AG04449 (cell line): ENCODE results near the gene MX1.
A peak's percentile ranks its signal among the peaks of the same experiment; 100 is the strongest.

Experiments used
- CTCF ChIA-PET: fragments of 350-600 bp; formaldehyde crosslinking; extraction: SDS; loops from one replicate; lab custom pipeline; 2021; ENCODE audit warnings: antibody characterized with exemption; lab: Yijun Ruan, JAX
- POLR2A ChIA-PET: fragments of 400-600, 350-600 bp; formaldehyde crosslinking; extraction: SDS; loops from one replicate; lab custom pipeline; 2020; ENCODE audit warnings: antibody characterized with exemption, inconsistent platforms; lab: Yijun Ruan, JAX
- DNase-seq: peaks from one replicate; pipeline ENCODE4 v3.0.0-alpha.2; 2010; ENCODE audit warnings: low read depth, low spot score
- H3K4me3 ChIP-seq: 2 replicates; pipeline ENCODE4 v1.5.1; 2011; ENCODE audit warnings: low read depth, mild to moderate bottlenecking, control low read depth, low read length
- CTCF ChIP-seq: IDR thresholded peaks from one replicate; pipeline ENCODE4 v1.5.1; 2011; ENCODE audit warnings: mild to moderate bottlenecking, moderate library complexity, low read length, control low read depth, inconsistent platforms; ENCODE audit not compliant: insufficient read depth; ENCODE audit errors: missing control alignments

Gene MX1

GRCh38 chr21:41459884-41460534 lies 34.0 kb downstream of the MX1 start:
- POLR2A ChIA-PET: no interaction called here
- H3K4me3 ChIP-seq: no peak overlapping the region
- CTCF ChIA-PET: interaction anchor here (0.7 to 8.4 kb wide), 15 partner anchors 9 to 337 kb away, joined by 3 to 153 read pairs (median 3); no protein-coding TSS in a partner anchor
- no peak for DNase-seq
- no peak for TF ChIP-seq CTCF

GRCh38 chr21:41460578-41461527 lies 34.8 kb downstream of the MX1 start:
- no peak for DNase-seq
- peak; percentile 91 for TF ChIP-seq CTCF
- POLR2A ChIA-PET: no interaction called here
- CTCF ChIA-PET: interaction anchor here (0.7 to 8.4 kb wide), 13 partner anchors 8 to 338 kb away, joined by 3 to 153 read pairs (median 3); no protein-coding TSS in a partner anchor
- H3K4me3 ChIP-seq: no peak overlapping the region

- CTCF ChIA-PET: interaction anchor here (0.7 to 4.1 kb wide), 3 partner anchors 17 to 182 kb away, joined by 3 to 27 read pairs (median 5); no protein-coding TSS in a partner anchor
- DNase-seq: no peak
- no peak for TF ChIP-seq CTCF
- no peak overlapping the region for H3K4me3 ChIP-seq
- POLR2A ChIA-PET: no interaction called here
Measured at GRCh38 chr21:41465176-41465781, 39.2 kb downstream of the MX1 start.

GRCh38 chr21:41466024-41466820 lies 40.2 kb downstream of the MX1 start:
- CTCF ChIA-PET: interaction anchor here (1.6 to 4.1 kb wide), 2 partner anchors 16 to 183 kb away, joined by 5 to 27 read pairs; no protein-coding TSS in a partner anchor
- no peak for DNase-seq
- no peak overlapping the region for H3K4me3 ChIP-seq
- POLR2A ChIA-PET: no interaction called here
- no peak for TF ChIP-seq CTCF

- CTCF ChIA-PET: no interaction called here
- no peak for DNase-seq
- no peak overlapping the region for H3K4me3 ChIP-seq
- POLR2A ChIA-PET: no interaction called here
- no peak for TF ChIP-seq CTCF
Measured at GRCh38 chr21:41470054-41470453, 44.0 kb downstream of the MX1 start.
